K562 (cell line): ENCODE results near the gene PPT2. TPM values are rescaled to one million over a fixed set of nuclear protein-coding genes. Genes with fewer than 3 reads are reported as not detected.

Source experiments
- ARID2 ChIP-seq: fragments of 450-650 bp; IDR thresholded peaks from 2 replicates; pipeline ENCODE4 v1.6.1; 2017; ENCODE audit warnings: antibody characterized with exemption, mild to moderate bottlenecking
- C11orf30 ChIP-seq: fragments of 450-650 bp; IDR thresholded peaks from 2 replicates; pipeline ENCODE4 v1.6.1; 2016; ENCODE audit warnings: low read depth, mild to moderate bottlenecking
- CBFA2T3 ChIP-seq: fragments of 450-650 bp; IDR thresholded peaks from 2 replicates; pipeline ENCODE4 v1.6.1; 2017
- CBFB ChIP-seq: sonication (generic); formaldehyde crosslinking; IDR thresholded peaks from 2 replicates; pipeline ENCODE4 v1.4.0; 2020; ENCODE audit warnings: mild to moderate bottlenecking, missing genetic modification reagents
- CBX8 ChIP-seq: fragments of 200-600 bp; sonication (generic); IDR thresholded peaks from 2 replicates; pipeline ENCODE4 v1.6.1; 2012; ENCODE audit warnings: borderline replicate concordance, mixed run types, low read depth, mild to moderate bottlenecking, moderate library complexity, mixed read lengths, low read length, control low read depth, inconsistent platforms; ENCODE audit not compliant: poor library complexity, severe bottlenecking; ENCODE audit errors: extremely low read depth
- CGGBP1 ChIP-seq: fragments of 250-450 bp; sonication (Bioruptor Pico); IDR thresholded peaks from 2 replicates; pipeline ENCODE4 v1.9.0; 2021; ENCODE audit warnings: mild to moderate bottlenecking
- MAFK ChIP-seq: IDR thresholded peaks from 2 replicates; pipeline ENCODE4 v1.6.1; 2011; ENCODE audit warnings: low read length, improper control_type of control experiment
- MEF2D ChIP-seq: conservative IDR thresholded peaks from 2 replicates; pipeline ENCODE4 v1.6.1; 2016; ENCODE audit warnings: low read depth, missing genetic modification characterization, missing compliant biosample characterization
- MEIS2 ChIP-seq: fragments of 450-650 bp; IDR thresholded peaks from 2 replicates; pipeline ENCODE4 v1.6.1; 2014; ENCODE audit warnings: mild to moderate bottlenecking; ENCODE audit not compliant: partially characterized antibody
- MYNN ChIP-seq, 2 experiments: sonication (generic); formaldehyde crosslinking in 1 of 2; IDR thresholded peaks; 2 replicates each; pipeline versions ENCODE4 v1.5.0 to v1.6.1; 2016 to 2020; ENCODE audit warnings: antibody characterized with exemption in 1 of 2, missing genetic modification reagents in 1 of 2
- NEUROD1 ChIP-seq: fragments of 150-350 bp; IDR thresholded peaks from 2 replicates; pipeline ENCODE4 v1.6.1; 2014; ENCODE audit warnings: borderline replicate concordance, low read length, low read depth; ENCODE audit not compliant: partially characterized antibody
- PRMT5 ChIP-seq: sonication (generic); formaldehyde crosslinking; IDR thresholded peaks from 2 replicates; pipeline ENCODE4 v1.5.0; 2020; ENCODE audit warnings: missing genetic modification reagents
- PTTG1 ChIP-seq: fragments of 450-650 bp; IDR thresholded peaks from 2 replicates; pipeline ENCODE4 v1.6.1; 2016; ENCODE audit warnings: low read depth, mild to moderate bottlenecking, missing genetic modification characterization, missing compliant biosample characterization
- SREBF2 ChIP-seq: sonication (generic); formaldehyde crosslinking; IDR thresholded peaks from 2 replicates; pipeline ENCODE4 v1.4.0; 2020; ENCODE audit warnings: mild to moderate bottlenecking, missing genetic modification reagents
- XRCC5 ChIP-seq: fragments of 200-400 bp; formaldehyde crosslinking; IDR thresholded peaks from 2 replicates; pipeline ENCODE4 v1.6.1; 2017; ENCODE audit warnings: low read depth, mild to moderate bottlenecking, low read length
- ZC3H4 ChIP-seq: sonication (generic); formaldehyde crosslinking; IDR thresholded peaks from 2 replicates; pipeline ENCODE4 v1.9.0; 2021; ENCODE audit warnings: missing genetic modification reagents, borderline replicate concordance
- ZFP91 ChIP-seq: sonication (generic); formaldehyde crosslinking; IDR thresholded peaks from 2 replicates; pipeline ENCODE4 v1.8.0; 2022; ENCODE audit warnings: mild to moderate bottlenecking, missing genetic modification reagents
- ZHX1 ChIP-seq: fragments of 150-350 bp; conservative IDR thresholded peaks from 2 replicates; pipeline ENCODE4 v1.6.1; 2014; ENCODE audit warnings: low read length
- ZNF121 ChIP-seq: sonication (generic); formaldehyde crosslinking; conservative IDR thresholded peaks from 2 replicates; pipeline ENCODE4 v1.8.0; 2022; ENCODE audit warnings: missing genetic modification reagents
- ZNF316 ChIP-seq: fragments of 450-650 bp; IDR thresholded peaks from 2 replicates; pipeline ENCODE4 v1.6.1; 2016
- ZNF395 ChIP-seq: fragments of 200-800 bp; sonication (Bioruptor generic); IDR thresholded peaks from 2 replicates; pipeline ENCODE4 v1.6.1; 2017; ENCODE audit warnings: missing genetic modification characterization, missing compliant biosample characterization
- ZNF778 ChIP-seq: fragments of 450-650 bp; formaldehyde crosslinking; IDR thresholded peaks from 2 replicates; pipeline ENCODE4 v1.4.0; 2020; ENCODE audit warnings: mild to moderate bottlenecking, moderate library complexity
- polyA plus RNA-seq, 8 experiments: library from polyadenylated mRNA; depleted of rRNA in 4 of 8; stranded (reverse) in 5 of 8; unstranded in 3 of 8; fragments of >200 nt; fragmentation: Nextera tagmentation in 2 of 8; fragmentation: Illumina TruSeq in 1 of 8; extraction: Ambion mirVana in 2 of 8; extraction: Trizol in 1 of 8; gene quantifications; 2 replicates each; pipeline versions ENCODE4 v1.2.1 to v1.2.3, GENCODE V29; 2011 to 2014; ENCODE audit warnings: inconsistent platforms in 1 of 8, missing spikeins in 1 of 8
- total RNA-seq, 7 experiments: library from RNA; depleted of rRNA in 6 of 7; stranded (reverse); fragments of >200 nt in 6 of 7; fragmentation: Illumina TruSeq in 2 of 7; extraction: Trizol in 2 of 7; gene quantifications; 2 replicates each; pipeline versions ENCODE4 v1.2.1 to v1.2.3, GENCODE V29; 2011 to 2021; ENCODE audit warnings: low replicate concordance in 1 of 7

Gene PPT2
- total and polyA plus RNA-seq, 9 of the 15 experiments (the other 6 are each of a cell fraction or from before 2014, with no cell fraction given), result 27.4 to 98.8 (median 69.9) TPM

GRCh38 chr6:32196682-32197616 is 43.0 kb downstream of the PPT2 start (continued):
- TF ChIP-seq CGGBP1, result no peak
- TF ChIP-seq CBFB (CRISPR knock-in tag), result no peak
- TF ChIP-seq ZHX1, result no peak
- TF ChIP-seq NEUROD1, result no peak
- TF ChIP-seq C11orf30, result peak; percentile 18; the same call in 1 of the 2 replicates
- TF ChIP-seq ZNF778, result no peak
- no peak for TF ChIP-seq ARID2
- TF ChIP-seq ZC3H4, result 0 out of 2 replicates have a peak, but pooled peaks have one; percentile 32
- 0 out of 2 replicates have a peak, but pooled peaks have one; percentile 7 for TF ChIP-seq MYNN (IDR thresholded peaks at IDR 0.05)
- TF ChIP-seq MYNN (CRISPR knock-in tag; IDR thresholded peaks at IDR 0.05), result no peak
- TF ChIP-seq PRMT5 (CRISPR knock-in tag), result no peak
- TF ChIP-seq CBX8, result no peak
- no peak for TF ChIP-seq ZNF121 (CRISPR knock-in tag)
- 0 out of 2 replicates have a peak, but pooled peaks have one; percentile 19 for TF ChIP-seq SREBF2
- TF ChIP-seq ZFP91, result peak; percentile 12; the same call in 1 of the 2 replicates
- TF ChIP-seq MAFK, result 0 out of 2 replicates have a peak, but pooled peaks have one; percentile 13
- peak; percentile 86 for TF ChIP-seq CBFA2T3
- TF ChIP-seq MEIS2, result no peak
- peak; percentile 50; the same call in 1 of the 2 replicates for TF ChIP-seq ZNF395 (CRISPR knock-in tag)
- 0 out of 2 replicates have a peak, but pooled peaks have one; percentile 44 for TF ChIP-seq MEF2D (tag)
- no peak for TF ChIP-seq PTTG1 (tag)
- TF ChIP-seq ZNF316, result peak; percentile 46; the same call in 1 of the 2 replicates
- TF ChIP-seq XRCC5, result no peak
